IPS-NIHi11 (cell line): Measurements from ENCODE around the gene PI4KA.

Source experiments
- DNase-seq: peaks from one replicate; pipeline ENCODE4 v3.0.0; 2012; ENCODE audit warnings: mixed read lengths, low spot score

The PI4KA gene

GRCh38 chr22:20816559-20816958 lies 42.1 kb downstream of the PI4KA start:
- no peak for DNase-seq

- no peak for DNase-seq
Observed at GRCh38 chr22:20815477-20816050, 43.0 kb downstream of the PI4KA start.

GRCh38 chr22:20814221-20814808 lies 44.3 kb downstream of the PI4KA start:
- no peak for DNase-seq

- no peak for DNase-seq
Observed at GRCh38 chr22:20813056-20813455, 45.6 kb downstream of the PI4KA start.

- no peak for DNase-seq
Observed at GRCh38 chr22:20811971-20812660, 46.5 kb downstream of the PI4KA start.

GRCh38 chr22:20811171-20811570 lies 47.4 kb downstream of the PI4KA start:
- no peak for DNase-seq

- DNase-seq = no peak
Observed at GRCh38 chr22:20810645-20811044, 48.0 kb downstream of the PI4KA start.

- no peak for DNase-seq
Observed at GRCh38 chr22:20809538-20810185, 48.9 kb downstream of the PI4KA start.

- DNase-seq = no peak
Observed at GRCh38 chr22:20808844-20809243, 49.8 kb downstream of the PI4KA start.

GRCh38 chr22:20807315-20807752 lies 51.3 kb downstream of the PI4KA start:
- DNase-seq = no peak

- DNase-seq = no peak
Observed at GRCh38 chr22:20805972-20806471, 52.6 kb downstream of the PI4KA start.

- no peak for DNase-seq
Observed at GRCh38 chr22:20804650-20805049, 54.0 kb downstream of the PI4KA start.

GRCh38 chr22:20803696-20804324 lies 54.8 kb downstream of the PI4KA start:
- peak; percentile 59 for DNase-seq

GRCh38 chr22:20802922-20803553 lies 55.6 kb downstream of the PI4KA start:
- DNase-seq = no peak

GRCh38 chr22:20802452-20802851 lies 56.2 kb downstream of the PI4KA start:
- no peak for DNase-seq

GRCh38 chr22:20799449-20799848 lies 59.2 kb downstream of the PI4KA start:
- peak; percentile 65 for DNase-seq

GRCh38 chr22:20798974-20799373 lies 59.6 kb downstream of the PI4KA start:
- DNase-seq = no peak

GRCh38 chr22:20798218-20798617 lies 60.4 kb downstream of the PI4KA start:
- no peak for DNase-seq

GRCh38 chr22:20796731-20797130 lies 61.9 kb downstream of the PI4KA start:
- DNase-seq = no peak

- DNase-seq = no peak
Observed at GRCh38 chr22:20794650-20795413, 63.8 kb downstream of the PI4KA start.
